HFF-Myc (cell line): ENCODE measurements around the gene ANGPTL3.

Source experiments
- DNase-seq: peaks from one replicate; pipeline ENCODE4 v3.0.0-alpha.2; 2011; ENCODE audit warnings: low read depth; ENCODE audit errors: extremely low read depth
- H3K4me3 ChIP-seq: replicated peaks from 2 replicates; pipeline ENCODE4 v1.5.1; 2011; ENCODE audit warnings: low read depth, mild to moderate bottlenecking, control low read depth, low read length
- CTCF ChIP-seq: IDR thresholded peaks from 2 replicates; pipeline ENCODE4 v1.5.1; 2012; ENCODE audit warnings: mild to moderate bottlenecking, low read depth, low read length, control low read depth; ENCODE audit errors: missing control alignments

Gene ANGPTL3

GRCh38 chr1:62654744-62655143, 57.4 kb downstream of the ANGPTL3 start:
- no peak for TF ChIP-seq CTCF
- H3K4me3 ChIP-seq = no peak overlapping the region
- DNase-seq = no peak
